GM18861 (cell line): ENCODE measurements around the gene MYO5C.

ENCODE experiments used
- ATAC-seq: cut with Tn5 transposase; IDR thresholded peaks from one replicate; pipeline ENCODE4 v1.9.1; 2021; ENCODE audit not compliant: unreplicated experiment

The MYO5C gene

DNA sequence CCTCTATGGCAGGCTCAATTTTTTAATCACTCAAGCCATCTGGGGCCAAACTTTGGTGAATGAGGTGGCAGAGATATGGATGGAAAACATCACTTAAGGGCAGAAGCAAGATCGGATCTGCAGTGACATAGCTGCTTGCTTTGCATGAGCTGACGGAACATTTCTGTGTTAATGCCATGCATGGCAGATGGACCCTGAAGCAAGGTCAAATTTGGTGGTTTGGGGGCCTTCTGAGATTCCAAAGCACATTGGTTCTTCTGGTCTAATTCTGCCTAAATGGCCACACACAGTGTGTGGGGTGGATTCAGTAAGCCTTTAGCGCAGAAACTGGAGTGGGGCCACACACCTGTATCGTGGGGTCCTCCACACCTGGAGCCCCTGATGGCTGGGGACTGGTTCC, 144.7 kb downstream of the MYO5C start:
- no peak for ATAC-seq

DNA sequence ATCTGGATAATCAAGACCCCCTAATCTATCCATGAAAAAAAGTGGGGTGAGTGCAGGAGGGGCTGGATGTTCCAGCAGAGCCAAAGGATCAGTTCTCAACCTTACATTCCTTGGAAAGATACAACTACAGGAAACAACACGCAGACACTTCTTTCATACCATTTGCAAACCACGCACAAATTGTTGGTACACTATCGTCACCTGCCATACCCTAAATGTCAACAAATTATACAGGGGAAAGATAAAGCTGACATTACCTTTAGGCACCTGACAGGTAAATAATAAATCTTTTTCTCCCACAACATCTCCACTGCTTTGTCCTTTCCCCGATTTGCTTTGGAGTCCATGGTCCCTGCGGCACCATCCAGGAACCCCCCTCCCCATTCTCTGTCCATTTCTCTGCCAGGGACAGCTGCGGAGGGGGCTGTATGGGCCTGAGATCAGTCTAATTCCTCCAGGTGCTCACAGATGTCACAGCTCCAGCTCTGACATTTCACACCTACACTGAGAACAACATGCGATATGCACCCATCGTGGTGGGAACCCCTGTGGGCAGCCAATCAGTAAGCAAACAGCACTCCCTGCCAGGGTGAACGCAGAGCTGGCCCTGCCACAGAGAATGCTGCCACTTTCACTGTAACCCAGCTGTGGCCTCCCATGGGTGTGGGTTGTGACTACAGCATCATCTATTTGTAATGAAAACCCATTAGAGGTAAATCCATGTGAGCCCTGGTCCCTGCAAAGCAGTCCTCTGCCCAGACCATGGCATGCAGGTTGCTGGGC, 145.4 kb downstream of the MYO5C start:
- no peak for ATAC-seq

- no peak for ATAC-seq
Measured at GRCh38 chr15:52148403-52148802, 147.2 kb downstream of the MYO5C start.

DNA sequence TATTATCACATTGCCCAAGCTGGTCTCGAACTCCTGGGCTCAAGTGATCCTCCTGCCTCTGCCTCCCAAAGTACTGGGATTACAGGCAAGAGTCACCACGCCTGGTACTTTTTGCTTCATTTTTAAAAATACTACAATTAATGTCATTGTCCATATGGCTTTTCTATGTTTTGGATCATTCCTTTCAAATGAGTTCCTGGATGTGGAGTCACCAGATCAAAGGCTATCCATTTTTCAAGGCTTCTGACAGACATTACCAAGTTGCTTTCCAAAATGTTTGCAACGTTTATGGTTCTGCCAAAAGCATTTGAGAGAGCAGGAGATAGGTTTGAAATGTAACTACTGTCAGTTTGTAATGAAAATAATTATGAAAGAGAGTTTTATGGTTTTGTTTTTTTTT, 148.8 kb downstream of the MYO5C start:
- no peak for ATAC-seq

GRCh38 chr15:52146261-52146660, 149.3 kb downstream of the MYO5C start:
- ATAC-seq, result no peak

DNA sequence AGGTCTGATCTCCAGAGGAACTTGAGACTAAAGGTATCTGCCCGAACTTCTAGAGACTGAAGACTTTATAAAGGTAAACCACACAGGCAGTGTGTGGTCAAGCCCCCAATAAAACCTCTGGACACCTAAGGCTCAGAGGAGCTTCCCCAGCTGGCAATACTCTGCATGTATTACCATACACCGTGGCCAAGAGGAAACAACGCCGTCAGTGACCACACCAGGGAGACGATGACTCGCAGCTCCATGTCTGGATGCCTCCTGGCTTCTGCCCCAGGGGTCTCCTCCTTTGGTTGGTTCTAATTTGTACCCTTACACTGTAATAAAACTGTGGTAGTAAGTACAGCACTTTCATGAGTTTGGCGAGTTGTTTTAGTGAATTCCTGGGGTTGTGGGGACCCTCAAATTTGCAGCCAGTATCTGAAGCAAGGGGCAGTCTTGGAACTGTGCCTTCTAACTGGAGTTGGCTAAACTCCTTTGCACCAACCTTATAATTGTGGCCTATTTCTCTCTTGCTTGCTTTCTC, 150.9 kb downstream of the MYO5C start:
- ATAC-seq, result no peak

DNA sequence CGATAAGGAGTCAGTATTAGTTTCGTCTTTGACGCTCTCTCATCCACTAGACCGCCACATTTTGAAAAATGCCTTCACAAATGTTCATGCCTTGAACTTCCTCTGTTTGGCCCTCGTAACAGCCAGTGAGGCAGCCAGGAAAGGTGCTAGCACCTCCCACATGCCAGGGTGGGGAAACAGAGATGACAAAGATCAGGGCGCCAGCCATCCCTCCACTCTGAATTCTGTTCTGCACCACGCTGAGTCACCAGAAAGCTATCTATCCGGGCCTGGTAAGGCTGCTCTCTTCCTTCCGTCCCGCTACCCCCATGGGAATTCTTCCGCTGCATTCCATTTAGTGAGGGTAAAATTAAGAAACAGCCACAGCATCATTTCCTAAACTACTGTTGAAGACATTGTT, 151.7 kb downstream of the MYO5C start:
- no peak for ATAC-seq
